SU-DHL-6 (cell line): Measurements from ENCODE around the gene ALG3.

Experiments
- H2AFZ ChIP-seq: fragments of 200-600 bp; sonication (generic); 2 replicates; pipeline ENCODE4 v1.6.1; 2014; ENCODE audit warnings: low read depth, mild to moderate bottlenecking, moderate library complexity, mixed read lengths, antibody characterized with exemption, low read length; ENCODE audit not compliant: severe bottlenecking
- H3F3A ChIP-seq: fragments of 200-600 bp; shearing (Covaris generic); 2 replicates; pipeline ENCODE4 v1.6.0; 2016; ENCODE audit warnings: antibody characterized with exemption, mild to moderate bottlenecking; ENCODE audit not compliant: insufficient read depth
- H3K27ac ChIP-seq: fragments of 200-600 bp; sonication (generic); 2 replicates; pipeline ENCODE4 v1.5.1; 2016; ENCODE audit warnings: low read depth, mild to moderate bottlenecking, low read length, moderate library complexity, mixed read lengths
- H3K27me3 ChIP-seq: fragments of 200-600 bp; sonication (generic), shearing (Covaris generic); 2 replicates; pipeline ENCODE4 v1.6.0; 2014; ENCODE audit warnings: mild to moderate bottlenecking, low read length
- H3K36me3 ChIP-seq: fragments of 200-600 bp; sonication (generic); 2 replicates; pipeline ENCODE4 v1.6.1; 2014; ENCODE audit warnings: mild to moderate bottlenecking, low read length, mixed read lengths
- H3K4me2 ChIP-seq: fragments of 300-600, 200-600 bp; shearing (Covaris generic), sonication (generic); 2 replicates; pipeline ENCODE4 v1.6.0; 2014; ENCODE audit warnings: low read length, low read depth, mild to moderate bottlenecking; ENCODE audit not compliant: poor library complexity, severe bottlenecking
- H3K4me3 ChIP-seq: fragments of 200-600 bp; sonication (generic); 2 replicates; pipeline ENCODE4 v1.5.1; 2014; ENCODE audit warnings: antibody characterized with exemption, low read length, mild to moderate bottlenecking, mixed read lengths; ENCODE audit not compliant: insufficient read depth, poor library complexity, severe bottlenecking
- H3K79me2 ChIP-seq: fragments of 200-600 bp; sonication (generic); 2 replicates; pipeline ENCODE4 v1.6.1; 2014; ENCODE audit warnings: mild to moderate bottlenecking, low read length, moderate library complexity; ENCODE audit not compliant: insufficient read depth
- H3K9ac ChIP-seq: fragments of 200-600 bp; sonication (generic); 2 replicates; pipeline ENCODE4 v1.7.0; 2014; ENCODE audit warnings: mild to moderate bottlenecking, low read length
- H3K9me2 ChIP-seq: fragments of 200-600 bp; sonication (generic); replicated peaks from 2 replicates; pipeline ENCODE4 v1.6.1; 2014; ENCODE audit warnings: low read length; ENCODE audit not compliant: insufficient read depth
- H3K9me3 ChIP-seq: fragments of 200-600 bp; sonication (generic); 2 replicates; pipeline ENCODE4 v1.6.1; 2014; ENCODE audit warnings: low read length, mixed read lengths; ENCODE audit not compliant: insufficient read depth
- H4K20me1 ChIP-seq: fragments of 200-600 bp; sonication (generic); 2 replicates; pipeline ENCODE4 v1.6.1; 2014; ENCODE audit warnings: low read depth, mild to moderate bottlenecking, antibody characterized with exemption, low read length, moderate library complexity, mixed read lengths
- EZH2phosphoT487 ChIP-seq: fragments of 200-600 bp; sonication (generic), shearing (Covaris generic); conservative IDR thresholded peaks from 2 replicates; pipeline ENCODE4 v1.6.1; 2018; ENCODE audit warnings: mild to moderate bottlenecking, antibody characterized with exemption, low read length, moderate library complexity, mixed read lengths
- TF ChIP-seq, protein P1 (sequence below): fragments of 200-600 bp; sonication (generic); IDR thresholded peaks from one replicate; pipeline ENCODE4 v1.5.1; 2017; ENCODE audit warnings: antibody characterized with exemption, mild to moderate bottlenecking, low read length, moderate library complexity; ENCODE audit not compliant: insufficient read depth, poor library complexity, severe bottlenecking

Gene ALG3

DNA sequence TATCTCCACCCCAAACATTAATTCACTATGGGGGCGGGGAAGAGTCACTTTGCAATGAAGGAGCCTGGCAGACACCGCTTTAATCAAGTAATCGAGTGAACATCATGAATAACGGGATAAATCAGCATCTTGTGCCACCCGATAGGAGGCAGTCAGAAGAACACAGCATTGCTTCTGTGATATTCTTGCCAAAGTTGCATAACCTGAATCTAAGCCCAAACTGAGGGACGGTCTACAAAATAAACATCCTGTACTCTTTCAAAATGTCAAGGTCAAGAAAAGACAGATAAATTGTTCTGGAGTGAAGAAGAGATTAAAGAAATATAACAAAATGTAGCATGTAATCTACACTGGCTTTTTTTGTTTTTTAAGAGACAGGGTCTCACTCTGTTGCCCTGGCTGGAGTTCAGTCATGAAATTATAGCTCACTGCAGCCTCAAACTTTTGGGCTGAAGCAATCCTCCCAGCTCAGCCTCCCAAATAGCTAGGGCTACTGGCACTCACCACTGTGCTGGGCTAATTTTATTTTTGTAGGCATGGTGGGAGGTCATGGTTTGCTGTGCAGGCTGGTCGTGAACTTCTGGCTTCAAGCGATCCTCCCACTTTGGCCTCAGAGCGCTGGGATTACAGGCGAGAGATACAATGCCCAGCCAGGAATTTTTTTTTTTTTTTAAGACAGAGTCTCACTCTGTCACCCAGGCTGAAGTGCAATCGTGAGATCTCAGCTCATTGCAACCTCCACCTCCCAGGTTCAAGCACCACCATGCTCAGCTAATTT is 39.4 kb downstream of the ALG3 start:
- Histone ChIP-seq H3F3A (no peaks in the 10 kb centered on the region), H3K27me3 (no peaks in the 10 kb centered on the region), H3K27ac (no peak overlapping the region), H3K4me2 (no peak overlapping the region), H3K9ac (no peak overlapping the region), H3K4me3 (no peak overlapping the region), H3K9me2 (no peaks in the 10 kb centered on the region), H3K79me2 (no peaks in the 10 kb centered on the region), H4K20me1 (no peaks in the 10 kb centered on the region), H2AFZ (no peak overlapping the region), H3K36me3 (no peaks in the 10 kb centered on the region), H3K9me3 (no peaks in the 10 kb centered on the region)
- TF ChIP-seq, protein P1, sequence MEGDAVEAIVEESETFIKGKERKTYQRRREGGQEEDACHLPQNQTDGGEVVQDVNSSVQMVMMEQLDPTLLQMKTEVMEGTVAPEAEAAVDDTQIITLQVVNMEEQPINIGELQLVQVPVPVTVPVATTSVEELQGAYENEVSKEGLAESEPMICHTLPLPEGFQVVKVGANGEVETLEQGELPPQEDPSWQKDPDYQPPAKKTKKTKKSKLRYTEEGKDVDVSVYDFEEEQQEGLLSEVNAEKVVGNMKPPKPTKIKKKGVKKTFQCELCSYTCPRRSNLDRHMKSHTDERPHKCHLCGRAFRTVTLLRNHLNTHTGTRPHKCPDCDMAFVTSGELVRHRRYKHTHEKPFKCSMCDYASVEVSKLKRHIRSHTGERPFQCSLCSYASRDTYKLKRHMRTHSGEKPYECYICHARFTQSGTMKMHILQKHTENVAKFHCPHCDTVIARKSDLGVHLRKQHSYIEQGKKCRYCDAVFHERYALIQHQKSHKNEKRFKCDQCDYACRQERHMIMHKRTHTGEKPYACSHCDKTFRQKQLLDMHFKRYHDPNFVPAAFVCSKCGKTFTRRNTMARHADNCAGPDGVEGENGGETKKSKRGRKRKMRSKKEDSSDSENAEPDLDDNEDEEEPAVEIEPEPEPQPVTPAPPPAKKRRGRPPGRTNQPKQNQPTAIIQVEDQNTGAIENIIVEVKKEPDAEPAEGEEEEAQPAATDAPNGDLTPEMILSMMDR = no peak
- TF ChIP-seq EZH2phosphoT487 = no peak

GRCh38 chr3:184203526-184203925 is 45.2 kb downstream of the ALG3 start:
- Histone ChIP-seq H3K4me2 (no peak overlapping the region), H2AFZ (no peak overlapping the region)
- TF ChIP-seq EZH2phosphoT487 = no peak
- TF ChIP-seq, protein P1 = no peak

DNA sequence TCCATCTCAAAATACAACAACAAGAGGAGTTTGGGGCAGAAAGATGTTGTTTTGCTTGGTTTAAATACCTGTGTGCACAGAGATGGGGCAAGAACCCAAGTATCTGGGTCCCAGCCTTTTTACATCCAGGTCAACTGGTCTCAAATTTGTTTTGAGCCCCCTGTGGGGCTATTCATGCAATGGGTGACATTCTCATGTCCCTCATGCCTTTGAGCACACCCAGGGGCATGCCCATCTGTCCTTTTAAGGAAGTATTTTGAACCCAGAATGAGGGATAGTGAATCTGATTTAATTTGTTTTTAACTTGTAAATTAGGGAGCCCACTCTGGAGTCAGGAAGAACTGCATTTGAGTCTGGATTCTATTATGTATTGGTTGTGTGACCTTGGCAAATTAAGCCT is 47.9 kb downstream of the ALG3 start:
- Histone ChIP-seq H4K20me1 (no peaks in the 10 kb centered on the region), H3K9ac (no peak overlapping the region), H3K9me2 (no peaks in the 10 kb centered on the region), H2AFZ (no peak overlapping the region), H3K27me3 (no peaks in the 10 kb centered on the region), H3K4me2 (no peak overlapping the region), H3K9me3 (no peaks in the 10 kb centered on the region), H3K4me3 (no peak overlapping the region), H3F3A (no peaks in the 10 kb centered on the region), H3K27ac (no peak overlapping the region), H3K79me2 (no peaks in the 10 kb centered on the region), H3K36me3 (no peaks in the 10 kb centered on the region)
- TF ChIP-seq, protein P1 = no peak

More at GRCh38 chr3:184203526-184203925, 45.2 kb downstream of the ALG3 start:
- H3K9me2 ChIP-seq = no peaks in the 10 kb centered on the region
- H3K36me3 ChIP-seq = no peaks in the 10 kb centered on the region
- H3K27ac ChIP-seq = no peak overlapping the region
- H3K4me3 ChIP-seq = no peak overlapping the region
- H3K9me3 ChIP-seq = no peaks in the 10 kb centered on the region
- no peak overlapping the region for H3K9ac ChIP-seq
- no peaks in the 10 kb centered on the region for H3K27me3 ChIP-seq
- H4K20me1 ChIP-seq = no peaks in the 10 kb centered on the region
- no peaks in the 10 kb centered on the region for H3K79me2 ChIP-seq
- H3F3A ChIP-seq = no peaks in the 10 kb centered on the region
